ENCODE data around the gene FYCO1. TPM values are rescaled to one million over a fixed set of nuclear protein-coding genes. Genes with fewer than 3 reads are reported as not detected.

The FYCO1 gene
- total and polyA plus RNA-seq, 2 of the 13 experiments (the other 11 are each of a cell fraction or from before 2014, with no cell fraction given) = 2.7 to 4.2 TPM

GRCh38 chr3:45870099-45870498, 125.5 kb downstream of the FYCO1 start:
- Histone ChIP-seq H3K4me3 (replicated peaks in 1 of 3; ENCODE audit: insufficient read depth in 1 of 3, low read depth in 2 of 3, low read length in 3 of 3) (no peak overlapping the region), H3K79me2 (ENCODE audit: insufficient read depth, low read length) (no peaks in the 10 kb centered on the region), H3K4me1 (ENCODE audit: insufficient read depth, low read length) (peaks cover 10% of the 10 kb centered on the region), H4K20me1 (ENCODE audit: insufficient read depth, low read length) (no peaks in the 10 kb centered on the region), H3K9me3 (ENCODE audit: low read length) (no peaks in the 10 kb centered on the region), H3K36me3 (replicated peaks in 1 of 2; ENCODE audit: control insufficient read depth in 1 of 2, insufficient read depth in 2 of 2, low read length in 2 of 2) (no peaks in the 10 kb centered on the region), H3K27me3 (ENCODE audit: control insufficient read depth in 1 of 2, insufficient read depth in 2 of 2, low read length in 2 of 2) (no peaks in the 10 kb centered on the region; a peak in 1 of 5 replicates), H3K9ac (ENCODE audit: insufficient read depth, low read depth, low read length) (no peak overlapping the region), H3K4me2 (ENCODE audit: low read depth, low read length) (no peak overlapping the region), H2AFZ (ENCODE audit: low read length) (no peak overlapping the region), H3K27ac (ENCODE audit: extremely low read length, insufficient read depth, low read length) (no peak overlapping the region)
- no peak for ATAC-seq
- no TSS peak for BruUV-seq (replicated peaks)
- DNase-seq (ENCODE audit: low spot score) = no peak
- TF ChIP-seq ZNF260 (CRISPR knock-in tag; IDR thresholded peaks at IDR 0.05; ENCODE audit: borderline replicate concordance, low read depth) (no peak), ZNF17 (CRISPR knock-in tag; IDR thresholded peaks at IDR 0.05) (no peak), ZNF773 (CRISPR knock-in tag; IDR thresholded peaks at IDR 0.05; ENCODE audit: borderline replicate concordance) (no peak), MAFK (conservative IDR thresholded peaks at IDR 0.05 in 1 of 2, IDR thresholded peaks at IDR 0.05 in 1 of 2; ENCODE audit: low read length in 2 of 2) (no peak), ZNF530 (CRISPR knock-in tag; IDR thresholded peaks at IDR 0.05; ENCODE audit: low read depth) (no peak), CENPT (CRISPR knock-in tag; IDR thresholded peaks at IDR 0.05; ENCODE audit: low read depth) (no peak), ATRX (CRISPR knock-in tag; IDR thresholded peaks at IDR 0.05; ENCODE audit: borderline replicate concordance) (no peak), EP300 (IDR thresholded peaks at IDR 0.05; ENCODE audit: low read depth in 2 of 2, low read length in 2 of 2) (no peak), EP300 (CRISPR knock-in tag; IDR thresholded peaks at IDR 0.05; ENCODE audit: borderline replicate concordance) (no peak), ZNF160 (CRISPR knock-in tag; IDR thresholded peaks at IDR 0.05) (no peak), PHF20 (CRISPR knock-in tag; IDR thresholded peaks at IDR 0.05) (no peak), ZNF513 (CRISPR knock-in tag; conservative IDR thresholded peaks at IDR 0.05) (no peak), ZBTB42 (CRISPR knock-in tag; IDR thresholded peaks at IDR 0.05) (no peak)
- TF ChIP-seq, protein P1, sequence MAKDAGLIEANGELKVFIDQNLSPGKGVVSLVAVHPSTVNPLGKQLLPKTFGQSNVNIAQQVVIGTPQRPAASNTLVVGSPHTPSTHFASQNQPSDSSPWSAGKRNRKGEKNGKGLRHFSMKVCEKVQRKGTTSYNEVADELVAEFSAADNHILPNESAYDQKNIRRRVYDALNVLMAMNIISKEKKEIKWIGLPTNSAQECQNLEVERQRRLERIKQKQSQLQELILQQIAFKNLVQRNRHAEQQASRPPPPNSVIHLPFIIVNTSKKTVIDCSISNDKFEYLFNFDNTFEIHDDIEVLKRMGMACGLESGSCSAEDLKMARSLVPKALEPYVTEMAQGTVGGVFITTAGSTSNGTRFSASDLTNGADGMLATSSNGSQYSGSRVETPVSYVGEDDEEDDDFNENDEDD (CRISPR knock-in tag; IDR thresholded peaks at IDR 0.05; ENCODE audit: borderline replicate concordance) = no peak
- TF ChIP-seq, protein P2, sequence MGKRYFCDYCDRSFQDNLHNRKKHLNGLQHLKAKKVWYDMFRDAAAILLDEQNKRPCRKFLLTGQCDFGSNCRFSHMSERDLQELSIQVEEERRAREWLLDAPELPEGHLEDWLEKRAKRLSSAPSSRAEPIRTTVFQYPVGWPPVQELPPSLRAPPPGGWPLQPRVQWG (CRISPR knock-in tag; IDR thresholded peaks at IDR 0.05; ENCODE audit: borderline replicate concordance, low read depth) = no peak
- 22% methylated on average over 2 of the region's 4 CpGs for WGBS (ENCODE audit: low lambda C conversion rate)
- CTCF ChIA-PET (ENCODE audit: low intra/inter-chr PET ratio, low total read pairs) = no interaction called here
- POLR2A ChIA-PET = no interaction called here
- FAIRE-seq = no peak
- in situ Hi-C loops (cut with HindIII; ENCODE audit: extremely low pct_ligation_motif_present, low pct_unique_long_range_greater_than_20kb) (no loop called here), intact Hi-C loops (cut with micrococcal nuclease; ENCODE audit: unreplicated experiment) (no loop called here)

Measured in HepG2 (cell line).